Epithelial cell of prostate (primary cell): Measurements from ENCODE around the gene ADGRG3.

Source experiments
- DNase-seq: peaks from one replicate; pipeline ENCODE4 v3.0.0-alpha.2; 2011; ENCODE audit warnings: low read depth, low spot score
- H3K27ac ChIP-seq: fragments of 450-650 bp; 2 replicates; pipeline ENCODE4 v1.5.1; 2017; ENCODE audit warnings: mild to moderate bottlenecking

ADGRG3 gene

GRCh38 chr16:57675741-57676551 is 7.8 kb downstream of the ADGRG3 start:
- H3K27ac ChIP-seq, result no peak overlapping the region
- no peak for DNase-seq

- no peak for DNase-seq
- no peak overlapping the region for H3K27ac ChIP-seq
Measured at GRCh38 chr16:57676553-57677085, 8.5 kb downstream of the ADGRG3 start.

- H3K27ac ChIP-seq, result no peak overlapping the region
- no peak for DNase-seq
Measured at GRCh38 chr16:57677622-57678369, 9.7 kb downstream of the ADGRG3 start.

GRCh38 chr16:57679016-57679415 is 10.9 kb downstream of the ADGRG3 start:
- H3K27ac ChIP-seq, result no peak overlapping the region
- no peak for DNase-seq

- no peak overlapping the region for H3K27ac ChIP-seq
- DNase-seq, result no peak
Measured at GRCh38 chr16:57679767-57680482, 11.8 kb downstream of the ADGRG3 start.

GRCh38 chr16:57680842-57681375 is 12.8 kb downstream of the ADGRG3 start:
- DNase-seq, result no peak
- no peak overlapping the region for H3K27ac ChIP-seq

GRCh38 chr16:57681950-57682728 is 14.0 kb downstream of the ADGRG3 start:
- DNase-seq, result no peak
- H3K27ac ChIP-seq, result no peak overlapping the region

GRCh38 chr16:57682809-57683635 is 14.9 kb downstream of the ADGRG3 start:
- no peak overlapping the region for H3K27ac ChIP-seq

GRCh38 chr16:57683636-57684545 is 15.8 kb downstream of the ADGRG3 start:
- H3K27ac ChIP-seq, result no peak overlapping the region
- DNase-seq, result no peak

More at GRCh38 chr16:57682809-57683635, 14.9 kb downstream of the ADGRG3 start:
- DNase-seq, result no peak

GRCh38 chr16:57684626-57685358 is 16.7 kb downstream of the ADGRG3 start:
- DNase-seq, result no peak
- no peak overlapping the region for H3K27ac ChIP-seq

- H3K27ac ChIP-seq, result no peak overlapping the region
- no peak for DNase-seq
Measured at GRCh38 chr16:57685633-57686032, 17.5 kb downstream of the ADGRG3 start.

- H3K27ac ChIP-seq, result no peak overlapping the region
- DNase-seq, result no peak
Measured at GRCh38 chr16:57686577-57686976, 18.5 kb downstream of the ADGRG3 start.

GRCh38 chr16:57687363-57687929 is 19.3 kb downstream of the ADGRG3 start:
- DNase-seq, result no peak
- H3K27ac ChIP-seq, result no peak overlapping the region

GRCh38 chr16:57688487-57688986 is 20.4 kb downstream of the ADGRG3 start:
- H3K27ac ChIP-seq, result no peak overlapping the region
- no peak for DNase-seq

GRCh38 chr16:57688987-57689761 is 21.1 kb downstream of the ADGRG3 start:
- no peak overlapping the region for H3K27ac ChIP-seq
- DNase-seq, result no peak
